Hepatocyte (in vitro differentiated cells): ENCODE results near the gene ABCC12.

Experiments
- EZH2 ChIP-seq: fragments of 200-600 bp; sonication (generic); IDR thresholded peaks from 2 replicates; pipeline ENCODE4 v1.6.1; 2016; ENCODE audit warnings: antibody characterized with exemption, mild to moderate bottlenecking, borderline replicate concordance
- EZH2phosphoT487 ChIP-seq: fragments of 200-600 bp; sonication (generic); IDR thresholded peaks from one replicate; pipeline ENCODE4 v1.6.1; 2018; ENCODE audit warnings: antibody characterized with exemption, mild to moderate bottlenecking, low read depth, moderate library complexity; ENCODE audit not compliant: unreplicated experiment, severe bottlenecking
- TF ChIP-seq, protein P1 (sequence below): fragments of 200-600 bp; sonication (generic); IDR thresholded peaks from 2 replicates; pipeline ENCODE4 v1.5.1; 2016; ENCODE audit warnings: antibody characterized with exemption, mild to moderate bottlenecking; ENCODE audit not compliant: poor library complexity

DNA sequence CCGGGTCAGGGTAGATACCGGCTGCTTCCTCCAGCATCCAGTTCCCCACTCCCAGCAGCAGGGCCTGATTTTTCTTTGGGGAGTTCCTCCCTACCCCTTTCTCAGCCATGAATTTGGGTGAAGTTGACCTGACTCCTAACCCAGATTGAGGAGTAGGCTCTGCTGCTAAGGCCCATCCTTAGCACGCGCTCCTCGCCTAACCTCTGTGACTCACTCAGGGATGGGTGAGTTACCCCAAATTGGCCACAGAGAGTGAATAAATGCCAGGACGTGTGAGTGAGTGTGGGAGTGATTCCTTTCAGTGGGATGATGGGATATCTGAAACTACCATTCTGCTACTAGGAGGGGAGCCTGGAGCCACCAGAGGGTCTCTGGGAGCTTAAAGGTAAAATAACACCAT is 28.9 kb upstream of the ABCC12 start:
- TF ChIP-seq, protein P1, sequence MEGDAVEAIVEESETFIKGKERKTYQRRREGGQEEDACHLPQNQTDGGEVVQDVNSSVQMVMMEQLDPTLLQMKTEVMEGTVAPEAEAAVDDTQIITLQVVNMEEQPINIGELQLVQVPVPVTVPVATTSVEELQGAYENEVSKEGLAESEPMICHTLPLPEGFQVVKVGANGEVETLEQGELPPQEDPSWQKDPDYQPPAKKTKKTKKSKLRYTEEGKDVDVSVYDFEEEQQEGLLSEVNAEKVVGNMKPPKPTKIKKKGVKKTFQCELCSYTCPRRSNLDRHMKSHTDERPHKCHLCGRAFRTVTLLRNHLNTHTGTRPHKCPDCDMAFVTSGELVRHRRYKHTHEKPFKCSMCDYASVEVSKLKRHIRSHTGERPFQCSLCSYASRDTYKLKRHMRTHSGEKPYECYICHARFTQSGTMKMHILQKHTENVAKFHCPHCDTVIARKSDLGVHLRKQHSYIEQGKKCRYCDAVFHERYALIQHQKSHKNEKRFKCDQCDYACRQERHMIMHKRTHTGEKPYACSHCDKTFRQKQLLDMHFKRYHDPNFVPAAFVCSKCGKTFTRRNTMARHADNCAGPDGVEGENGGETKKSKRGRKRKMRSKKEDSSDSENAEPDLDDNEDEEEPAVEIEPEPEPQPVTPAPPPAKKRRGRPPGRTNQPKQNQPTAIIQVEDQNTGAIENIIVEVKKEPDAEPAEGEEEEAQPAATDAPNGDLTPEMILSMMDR, result no peak
- TF ChIP-seq EZH2 (no peak), EZH2phosphoT487 (no peak)
